K562 (cell line): ENCODE measurements around the gene GNAL. TPM values are rescaled to one million over a fixed set of nuclear protein-coding genes. Genes with fewer than 3 reads are reported as not detected.

Experiments
- ATAC-seq: fragments of 200-7000 bp; cut with Tn5 transposase; 3 replicates; pipeline ENCODE4 v1.9.1; 2020; ENCODE audit warnings: moderate library complexity
- BruUV-seq: library from RNA; stranded (reverse); fragments of 400-500 nt; replicated peaks from 2 replicates; lab custom pipeline; 2021; lab: Mats Ljungman, UMichigan
- CTCF ChIA-PET: fragments of 300-600 bp; formaldehyde crosslinking; extraction: SDS; loops from one replicate; lab custom pipeline; 2021; ENCODE audit warnings: low intra/inter-chr PET ratio; lab: Yijun Ruan, JAX
- POLR2A ChIA-PET: fragments of 300-600, 350-650 bp; sonication (Branson Sonifier 250); formaldehyde crosslinking; extraction: SDS; loops from one replicate; lab custom pipeline; 2021; ENCODE audit warnings: antibody characterized with exemption, inconsistent platforms; lab: Yijun Ruan, JAX
- DNase-seq, 4 experiments: peaks; one replicate each; pipeline versions ENCODE4 v3.0.0 to v3.0.0-alpha.2; 2011 to 2018; ENCODE audit warnings: low spot score in 3 of 4, mixed read lengths in 3 of 4; ENCODE audit errors: extremely low read depth in 1 of 4
- FAIRE-seq: peaks from 2 replicates; lab custom pipeline; 2011; peaks lifted over from hg19 to GRCh38; lab: Jason Lieb, UNC
- H2AFZ ChIP-seq: 2 replicates; pipeline ENCODE4 v1.6.0; 2011; ENCODE audit warnings: low read depth, low read length, control low read depth, inconsistent platforms
- H3K27ac ChIP-seq: fragments of 200-600 bp; 3 replicates; pipeline ENCODE4 v1.8.0; 2011; ENCODE audit warnings: low read depth, mild to moderate bottlenecking, control low read depth, inconsistent platforms, low read length, moderate library complexity, mixed read lengths; ENCODE audit errors: extremely low read depth
- H3K27me3 ChIP-seq, 2 experiments: fragments of 300-600 bp in 1 of 2; 2 replicates in 1 of 2; 3 replicates in 1 of 2; pipeline versions ENCODE4 v1.6.0 to v1.8.0; 2011; ENCODE audit warnings: inconsistent platforms in 2 of 2, low read length in 2 of 2, mild to moderate bottlenecking in 1 of 2, mixed read lengths in 1 of 2, moderate library complexity in 1 of 2; ENCODE audit not compliant: control insufficient read depth in 2 of 2, insufficient read depth in 2 of 2
- H3K36me3 ChIP-seq: fragments of 300-600 bp; 3 replicates; pipeline ENCODE4 v1.8.0; 2011; ENCODE audit warnings: mild to moderate bottlenecking, low read length, inconsistent platforms; ENCODE audit not compliant: control insufficient read depth, insufficient read depth
- H3K4me1 ChIP-seq, 2 experiments: fragments of 200-600 bp in 1 of 2; replicated peaks in 1 of 2; 2 replicates in 1 of 2; 3 replicates in 1 of 2; pipeline versions ENCODE4 v1.5.1 to v1.8.0; 2011; ENCODE audit warnings: inconsistent platforms in 2 of 2, low read length in 2 of 2, mild to moderate bottlenecking in 1 of 2, mixed read lengths in 1 of 2, moderate library complexity in 1 of 2; ENCODE audit not compliant: control insufficient read depth in 2 of 2, insufficient read depth in 2 of 2
- H3K4me2 ChIP-seq: 2 replicates; pipeline ENCODE4 v1.6.1; 2011; ENCODE audit warnings: low read length, control low read depth, inconsistent platforms, mixed read lengths; ENCODE audit not compliant: insufficient read depth
- H3K4me3 ChIP-seq: fragments of 200-600 bp; sonication (generic), shearing (Covaris generic); 2 replicates; pipeline ENCODE4 v1.5.1; 2016; ENCODE audit warnings: control low read depth, inconsistent platforms
- H3K79me2 ChIP-seq: fragments of 200-600 bp; 3 replicates; pipeline ENCODE4 v1.8.0; 2011; ENCODE audit warnings: low read length, inconsistent platforms; ENCODE audit not compliant: control insufficient read depth, insufficient read depth
- H3K9ac ChIP-seq, 2 experiments: 2 replicates each; pipeline versions ENCODE4 v1.6.0 to v1.6.1; 2011; ENCODE audit warnings: low read depth in 2 of 2, low read length in 2 of 2, control low read depth in 1 of 2, inconsistent platforms in 1 of 2, mild to moderate bottlenecking in 1 of 2, mixed read lengths in 1 of 2; ENCODE audit not compliant: insufficient read depth in 1 of 2
- H3K9me1 ChIP-seq: one replicate; pipeline ENCODE4 v1.6.0; 2011; ENCODE audit warnings: inconsistent platforms, mild to moderate bottlenecking, low read length, moderate library complexity; ENCODE audit not compliant: control insufficient read depth, insufficient read depth
- H3K9me3 ChIP-seq: replicated peaks from 2 replicates; pipeline ENCODE4 v1.5.1; 2011; ENCODE audit warnings: low read depth, low read length, inconsistent platforms; ENCODE audit not compliant: control insufficient read depth, insufficient read depth
- H4K20me1 ChIP-seq: replicated peaks from 2 replicates; pipeline ENCODE4 v1.6.1; 2011; ENCODE audit warnings: low read length, inconsistent platforms, mixed read lengths; ENCODE audit not compliant: control insufficient read depth, insufficient read depth
- CREM ChIP-seq: IDR thresholded peaks from 2 replicates; pipeline ENCODE4 v1.6.1; 2014; ENCODE audit warnings: antibody characterized with exemption, low read depth
- NR2C2 ChIP-seq, 2 experiments: fragments of 200-800 bp in 1 of 2; sonication (Bioruptor generic) in 1 of 2; sonication (generic) in 1 of 2; formaldehyde crosslinking in 1 of 2; IDR thresholded peaks; 2 replicates each; pipeline versions ENCODE4 v1.6.1 to v1.8.0; 2016 to 2022; ENCODE audit warnings: mild to moderate bottlenecking in 1 of 2, missing compliant biosample characterization in 1 of 2, missing genetic modification characterization in 1 of 2, missing genetic modification reagents in 1 of 2
- POLR2AphosphoS2 ChIP-seq: IDR thresholded peaks from 2 replicates; pipeline ENCODE4 v1.6.1; 2012; ENCODE audit warnings: low read length, improper control_type of control experiment
- SRF ChIP-seq, 2 experiments: fragments of 250-450, 450-650 bp in 1 of 2; sonication (Bioruptor Pico) in 1 of 2; sonication (generic) in 1 of 2; formaldehyde crosslinking; IDR thresholded peaks; 2 replicates each; pipeline versions ENCODE4 v1.5.0 to v1.5.1; 2020 to 2022; ENCODE audit warnings: mild to moderate bottlenecking in 1 of 2, missing genetic modification reagents in 1 of 2
- TCFL5 ChIP-seq: fragments of 250-450 bp; sonication (Bioruptor Pico); conservative IDR thresholded peaks from 2 replicates; pipeline ENCODE4 v1.6.1; 2021; ENCODE audit warnings: mild to moderate bottlenecking, moderate library complexity, matching md5 sums
- XRCC4 ChIP-seq: IDR thresholded peaks from one replicate; pipeline ENCODE4 v1.6.1; 2011; ENCODE audit not compliant: insufficient read depth, insufficient read length; ENCODE audit errors: extremely low read depth
- ZBTB1 ChIP-seq: sonication (generic); formaldehyde crosslinking; IDR thresholded peaks from 2 replicates; pipeline ENCODE4 v1.8.1; 2023; ENCODE audit warnings: missing genetic modification reagents, low read depth, mild to moderate bottlenecking, borderline replicate concordance
- ZNF23 ChIP-seq: fragments of 250-450 bp; sonication (Bioruptor Pico); IDR thresholded peaks from 2 replicates; pipeline ENCODE4 v1.4.0; 2020; ENCODE audit warnings: mild to moderate bottlenecking
- WGBS: fragments of 100-300 bp; shearing (Covaris generic); methylation state at CpG from one replicate; pipeline ENCODE4 v1.1.6; 2016; ENCODE audit warnings: low coverage, mixed read lengths; ENCODE audit not compliant: insufficient coverage; ENCODE audit errors: missing lambda C conversion rate; 5-methylcytosine and 5-hydroxymethylcytosine counted together
- in situ Hi-C: fragments of 300-500 bp; cut with MboI; formaldehyde crosslinking; loops from 4 replicates; pipeline ENCODE4 v1.15.0; 2018; ENCODE audit warnings: inconsistent platforms, mixed read lengths
- intact Hi-C: fragments of 100-400 bp; cut with micrococcal nuclease; formaldehyde crosslinking; loops from 2 replicates; pipeline ENCODE4 v1.14.2; 2022
- polyA plus RNA-seq, 8 experiments: library from polyadenylated mRNA; depleted of rRNA in 4 of 8; stranded (reverse) in 5 of 8; unstranded in 3 of 8; fragments of >200 nt; fragmentation: Nextera tagmentation in 2 of 8; fragmentation: Illumina TruSeq in 1 of 8; extraction: Ambion mirVana in 2 of 8; extraction: Trizol in 1 of 8; gene quantifications; 2 replicates each; pipeline versions ENCODE4 v1.2.1 to v1.2.3, GENCODE V29; 2011 to 2014; ENCODE audit warnings: inconsistent platforms in 1 of 8, missing spikeins in 1 of 8
- total RNA-seq, 7 experiments: library from RNA; depleted of rRNA in 6 of 7; stranded (reverse); fragments of >200 nt in 6 of 7; fragmentation: Illumina TruSeq in 2 of 7; extraction: Trizol in 2 of 7; gene quantifications; 2 replicates each; pipeline versions ENCODE4 v1.2.1 to v1.2.3, GENCODE V29; 2011 to 2021; ENCODE audit warnings: low replicate concordance in 1 of 7
- TF ChIP-seq, protein P1 (sequence below): fragments of 450-650 bp; IDR thresholded peaks from 2 replicates; pipeline ENCODE4 v1.6.1; 2016; ENCODE audit warnings: missing biosample characterization, missing genetic modification characterization

GNAL gene
- total and polyA plus RNA-seq, 9 of the 15 experiments (the other 6 are each of a cell fraction or from before 2014, with no cell fraction given), result under 0.01 to 0.10 (median 0.01) TPM; not detected in 5

DNA sequence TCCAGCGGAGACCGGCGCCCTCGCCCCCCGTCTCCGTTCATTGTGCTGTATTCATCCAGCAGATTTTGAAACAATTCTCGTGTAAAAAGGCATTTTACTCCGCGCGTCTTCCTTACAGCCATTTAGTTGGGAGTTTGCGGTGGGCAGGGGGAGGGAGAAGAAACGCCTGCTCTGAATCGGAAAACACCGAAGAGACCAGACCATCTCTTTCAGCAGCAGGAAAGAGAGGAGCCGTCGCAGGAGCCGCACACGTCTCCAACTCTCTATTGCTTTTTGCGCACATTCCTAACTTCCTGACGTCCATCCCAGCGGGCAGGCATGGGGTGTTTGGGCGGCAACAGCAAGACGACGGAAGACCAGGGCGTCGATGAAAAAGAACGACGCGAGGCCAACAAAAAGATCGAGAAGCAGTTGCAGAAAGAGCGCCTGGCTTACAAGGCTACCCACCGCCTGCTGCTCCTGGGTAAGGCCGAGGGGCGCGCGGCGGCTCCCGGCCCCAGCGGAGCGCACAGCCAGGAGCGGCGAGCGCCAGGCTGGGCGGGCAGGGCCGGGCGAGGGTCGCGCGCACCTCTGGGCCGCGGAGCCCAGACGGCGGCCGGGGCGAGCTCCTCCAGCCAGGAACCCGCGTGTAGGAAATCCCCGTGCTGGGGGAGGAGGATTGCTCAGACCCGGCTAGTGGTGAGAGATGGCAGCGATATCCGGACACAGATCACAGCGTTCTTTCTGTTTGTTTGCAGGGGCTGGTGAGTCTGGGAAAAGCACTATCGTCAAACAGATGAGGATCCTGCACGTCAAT lies 63.2 kb downstream of the GNAL start:
- FAIRE-seq, result no peak
- Histone ChIP-seq H4K20me1 (no peaks in the 10 kb centered on the region), H3K27ac (no peak overlapping the region), H3K9ac (no peak overlapping the region), H3K4me1 (peaks cover 0 to 20% of the 10 kb centered on the region in 2 experiments; a peak in 4 of 5 replicates), H3K79me2 (no peaks in the 10 kb centered on the region), H3K9me1 (no peaks in the 10 kb centered on the region), H2AFZ (no peak overlapping the region), H3K36me3 (no peaks in the 10 kb centered on the region), H3K4me2 (no peak overlapping the region), H3K9me3 (no peaks in the 10 kb centered on the region), H3K4me3 (no peak overlapping the region), H3K27me3 (peaks cover 29 to 45% of the 10 kb centered on the region in 2 experiments)
- intact Hi-C loops (no loop called here), in situ Hi-C loops (no loop called here)
- CTCF ChIA-PET, result no interaction called here
- TF ChIP-seq CREM, result no peak
- no peak for TF ChIP-seq ZBTB1 (CRISPR knock-in tag)
- TF ChIP-seq TCFL5 (CRISPR knock-in tag), result no peak
- TF ChIP-seq, protein P1, sequence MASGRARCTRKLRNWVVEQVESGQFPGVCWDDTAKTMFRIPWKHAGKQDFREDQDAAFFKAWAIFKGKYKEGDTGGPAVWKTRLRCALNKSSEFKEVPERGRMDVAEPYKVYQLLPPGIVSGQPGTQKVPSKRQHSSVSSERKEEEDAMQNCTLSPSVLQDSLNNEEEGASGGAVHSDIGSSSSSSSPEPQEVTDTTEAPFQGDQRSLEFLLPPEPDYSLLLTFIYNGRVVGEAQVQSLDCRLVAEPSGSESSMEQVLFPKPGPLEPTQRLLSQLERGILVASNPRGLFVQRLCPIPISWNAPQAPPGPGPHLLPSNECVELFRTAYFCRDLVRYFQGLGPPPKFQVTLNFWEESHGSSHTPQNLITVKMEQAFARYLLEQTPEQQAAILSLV (tag), result no peak
- TF ChIP-seq XRCC4, result no peak
- TF ChIP-seq POLR2AphosphoS2, result no peak
- TF ChIP-seq ZNF23 (CRISPR knock-in tag), result no peak
- TF ChIP-seq SRF (CRISPR knock-in tag; IDR thresholded peaks at IDR 0.05), result no peak
- TF ChIP-seq NR2C2 (CRISPR knock-in tag; IDR thresholded peaks at IDR 0.05), result no peak
- TF ChIP-seq NR2C2 (tag; IDR thresholded peaks at IDR 0.05), result no peak
- no TSS peak for BruUV-seq
- peak; percentile 50 for ATAC-seq
- WGBS, result 37% methylated on average over 24 of the region's 64 CpGs
- POLR2A ChIA-PET, result interaction anchor here (0.7 kb wide), 1 partner anchor 91 kb away, joined by 3 read pairs; no protein-coding TSS in a partner anchor
- DNase-seq, result peak in 3 of 4 experiments; percentile 8 to 34 (median 23)
